A549 (cell line): ENCODE results near the gene SYAP1. TPM values are rescaled to one million over a fixed set of nuclear protein-coding genes. Genes with fewer than 3 reads are reported as not detected.
A peak's percentile ranks its signal among the peaks of the same experiment; 100 is the strongest.

Experiments
- ATAC-seq, 2 experiments: fragments of 200-7000 bp in 1 of 2; fragments of >200 bp in 1 of 2; cut with Nextera tagmentation in 1 of 2; cut with Tn5 transposase in 1 of 2; 3 replicates each; pipeline versions ENCODE4 v1.8.0 to v1.9.1; 2018 to 2020; ENCODE audit warnings: mild to moderate bottlenecking in 1 of 2, moderate library complexity in 1 of 2
- CTCF ChIA-PET: fragments of 300-600 bp; sonication (Branson Sonifier 250); formaldehyde crosslinking; extraction: SDS; loops from one replicate; lab custom pipeline; 2021; ENCODE audit warnings: antibody characterized with exemption, inconsistent platforms; lab: Yijun Ruan, JAX
- POLR2A ChIA-PET: fragments of 350-600 bp; formaldehyde crosslinking; extraction: SDS; loops from one replicate; lab custom pipeline; 2021; ENCODE audit warnings: antibody characterized with exemption, inconsistent platforms; lab: Yijun Ruan, JAX
- DNase-seq, 2 experiments: peaks; one replicate each; pipeline versions ENCODE4 v3.0.0 to v3.0.0-alpha.2; 2011 to 2016; ENCODE audit warnings: low read depth in 1 of 2, low spot score in 1 of 2
- FAIRE-seq: peaks from 2 replicates; lab custom pipeline; 2011; peaks lifted over from hg19 to GRCh38; lab: Jason Lieb, UNC
- H3K27ac ChIP-seq, 2 experiments: fragments of >200 bp; sonication (Bioruptor Twin); formaldehyde crosslinking; 3 replicates each; pipeline ENCODE4 v1.5.1; 2016 to 2017
- H3K4me1 ChIP-seq: fragments of >200 bp; sonication (Bioruptor Twin); formaldehyde crosslinking; 3 replicates; pipeline ENCODE4 v1.6.1; 2016
- H3K4me2 ChIP-seq: fragments of >200 bp; sonication (Bioruptor Twin); formaldehyde crosslinking; 3 replicates; pipeline ENCODE4 v1.6.1; 2016
- H3K4me3 ChIP-seq: fragments of >200 bp; sonication (Bioruptor Twin); formaldehyde crosslinking; 3 replicates; pipeline ENCODE4 v1.5.1; 2016
- H3K9me3 ChIP-seq: fragments of >200 bp; sonication (Bioruptor Twin); formaldehyde crosslinking; 3 replicates; pipeline ENCODE4 v1.6.1; 2016
- BCL3 ChIP-seq: fragments of >200 bp; sonication (Bioruptor Twin); formaldehyde crosslinking; IDR thresholded peaks from 3 replicates; pipeline ENCODE4 v1.6.1; 2016
- BHLHE40 ChIP-seq: IDR thresholded peaks from 2 replicates; pipeline ENCODE4 v1.6.1; 2012; ENCODE audit warnings: low read depth, low read length, inconsistent platforms
- CBX2 ChIP-seq: fragments of 200-600 bp; sonication (generic); IDR thresholded peaks from 2 replicates; pipeline ENCODE4 v1.6.1; 2016; ENCODE audit warnings: low read depth, mild to moderate bottlenecking, borderline replicate concordance
- CHD2 ChIP-seq: fragments of 150-350 bp; IDR thresholded peaks from 2 replicates; pipeline ENCODE4 v1.6.1; 2014; ENCODE audit warnings: low read length; ENCODE audit not compliant: partially characterized antibody
- CHD4 ChIP-seq: fragments of 200-600 bp; sonication (generic); IDR thresholded peaks from 2 replicates; pipeline ENCODE4 v1.6.1; 2016; ENCODE audit warnings: antibody characterized with exemption, mild to moderate bottlenecking, borderline replicate concordance
- CTCF ChIP-seq: fragments of >200 bp; sonication (Bioruptor Twin); formaldehyde crosslinking; IDR thresholded peaks from 3 replicates; pipeline ENCODE4 v1.5.1; 2016
- EHF ChIP-seq: fragments of 250-450 bp; sonication (Bioruptor Pico); IDR thresholded peaks from 2 replicates; pipeline ENCODE4 v1.5.0; 2020; ENCODE audit warnings: mild to moderate bottlenecking
- EHMT2 ChIP-seq: fragments of 200-600 bp; sonication (generic); IDR thresholded peaks from 2 replicates; pipeline ENCODE4 v1.6.1; 2016; ENCODE audit warnings: antibody characterized with exemption, low read depth, mild to moderate bottlenecking, moderate library complexity
- ELK1 ChIP-seq: fragments of 150-350 bp; IDR thresholded peaks from 2 replicates; pipeline ENCODE4 v1.6.1; 2014; ENCODE audit warnings: low read depth, mild to moderate bottlenecking, low read length
- FOSB ChIP-seq: fragments of 250-450 bp; sonication (Bioruptor Pico); IDR thresholded peaks from 2 replicates; pipeline ENCODE4 v1.5.0; 2020; ENCODE audit warnings: mild to moderate bottlenecking, moderate library complexity
- FOSL2 ChIP-seq, 2 experiments: fragments of 450-650 bp in 1 of 2; fragments of >200 bp in 1 of 2; sonication (Bioruptor Twin) in 1 of 2; formaldehyde crosslinking; IDR thresholded peaks; 2 replicates each; pipeline versions ENCODE4 v1.5.0 to v1.6.1; 2016 to 2020; ENCODE audit warnings: mild to moderate bottlenecking in 1 of 2, moderate library complexity in 1 of 2
- GATA3 ChIP-seq: IDR thresholded peaks from 2 replicates; pipeline ENCODE4 v1.6.1; 2012; ENCODE audit warnings: borderline replicate concordance
- HDAC2 ChIP-seq: fragments of 200-600 bp; sonication (generic); IDR thresholded peaks from 2 replicates; pipeline ENCODE4 v1.6.1; 2016
- HEYL ChIP-seq: fragments of 250-450 bp; sonication (Bioruptor Pico); IDR thresholded peaks from 2 replicates; pipeline ENCODE4 v1.8.0; 2021; ENCODE audit warnings: mild to moderate bottlenecking, moderate library complexity
- HOXB13 ChIP-seq: fragments of 250-450 bp; sonication (Bioruptor Pico); IDR thresholded peaks from 2 replicates; pipeline ENCODE4 v1.5.0; 2020; ENCODE audit warnings: low read depth, mild to moderate bottlenecking, moderate library complexity
- JUNB ChIP-seq: fragments of >200 bp; sonication (Bioruptor Twin); formaldehyde crosslinking; IDR thresholded peaks from 2 replicates; pipeline ENCODE4 v1.6.1; 2016
- MAFK ChIP-seq: fragments of 450-650 bp; IDR thresholded peaks from 2 replicates; pipeline ENCODE4 v1.6.1; 2014; ENCODE audit not compliant: partially characterized antibody
- MYC ChIP-seq: IDR thresholded peaks from 2 replicates; pipeline ENCODE4 v1.6.1; 2012; ENCODE audit warnings: mild to moderate bottlenecking, inconsistent platforms, low read length, improper control_type of control experiment, borderline replicate concordance
- POLR2A ChIP-seq: IDR thresholded peaks from 2 replicates; pipeline ENCODE4 v1.6.1; 2012; ENCODE audit warnings: mild to moderate bottlenecking, low read length
- RARB ChIP-seq: fragments of 250-450 bp; sonication (Bioruptor Pico); IDR thresholded peaks from 2 replicates; pipeline ENCODE4 v1.8.0; 2021; ENCODE audit warnings: mild to moderate bottlenecking, moderate library complexity
- SMC3 ChIP-seq: fragments of >200 bp; sonication (Bioruptor Twin); formaldehyde crosslinking; IDR thresholded peaks from 3 replicates; pipeline ENCODE4 v1.6.1; 2018; ENCODE audit warnings: inconsistent platforms
- TFCP2L1 ChIP-seq: fragments of 250-450 bp; sonication (Bioruptor Pico); IDR thresholded peaks from 2 replicates; pipeline ENCODE4 v1.5.0; 2021; ENCODE audit warnings: mild to moderate bottlenecking
- TP53 ChIP-seq: fragments of 250-450 bp; sonication (Bioruptor Pico); IDR thresholded peaks from 2 replicates; pipeline ENCODE4 v1.5.0; 2021; ENCODE audit warnings: mild to moderate bottlenecking, moderate library complexity
- USF2 ChIP-seq: fragments of 450-650 bp; IDR thresholded peaks from 2 replicates; pipeline ENCODE4 v1.6.1; 2014; ENCODE audit warnings: antibody characterized with exemption
- ZFP36 ChIP-seq: fragments of 450-650 bp; IDR thresholded peaks from 2 replicates; pipeline ENCODE4 v1.6.1; 2014; ENCODE audit warnings: borderline replicate concordance; ENCODE audit not compliant: partially characterized antibody
- ZSCAN20 ChIP-seq: fragments of 250-450 bp; sonication (Bioruptor Pico); IDR thresholded peaks from 2 replicates; pipeline ENCODE4 v1.8.0; 2022; ENCODE audit warnings: mild to moderate bottlenecking, moderate library complexity
- WGBS: methylation state at CpG from one replicate; pipeline ENCODE4 v1.1.6; 2017; ENCODE audit errors: missing lambda C conversion rate; 5-methylcytosine and 5-hydroxymethylcytosine counted together
- polyA plus RNA-seq, 4 experiments: library from polyadenylated mRNA; depleted of rRNA in 3 of 4; stranded (reverse); fragments of >200 nt; fragmentation: RNase III in 1 of 4; extraction: RNeasy Plus Mini Kit Qiagen cat#74134 plus additional on column Dnase treatment in 1 of 4; gene quantifications; 2 replicates in 3 of 4; 3 replicates in 1 of 4; pipeline ENCODE4 v1.2.3, GENCODE V29; 2011 to 2017
- TF ChIP-seq, protein P1 (sequence below): IDR thresholded peaks from 2 replicates; pipeline ENCODE4 v1.6.1; 2012
- TF ChIP-seq, protein P2 (sequence below): IDR thresholded peaks from 2 replicates; pipeline ENCODE4 v1.6.1; 2012; ENCODE audit warnings: low read depth, borderline replicate concordance

SYAP1 gene
- polyA plus RNA-seq, 2 of the 4 experiments (the other 2 are of a cell fraction), result 18.9 to 20.9 TPM

DNA sequence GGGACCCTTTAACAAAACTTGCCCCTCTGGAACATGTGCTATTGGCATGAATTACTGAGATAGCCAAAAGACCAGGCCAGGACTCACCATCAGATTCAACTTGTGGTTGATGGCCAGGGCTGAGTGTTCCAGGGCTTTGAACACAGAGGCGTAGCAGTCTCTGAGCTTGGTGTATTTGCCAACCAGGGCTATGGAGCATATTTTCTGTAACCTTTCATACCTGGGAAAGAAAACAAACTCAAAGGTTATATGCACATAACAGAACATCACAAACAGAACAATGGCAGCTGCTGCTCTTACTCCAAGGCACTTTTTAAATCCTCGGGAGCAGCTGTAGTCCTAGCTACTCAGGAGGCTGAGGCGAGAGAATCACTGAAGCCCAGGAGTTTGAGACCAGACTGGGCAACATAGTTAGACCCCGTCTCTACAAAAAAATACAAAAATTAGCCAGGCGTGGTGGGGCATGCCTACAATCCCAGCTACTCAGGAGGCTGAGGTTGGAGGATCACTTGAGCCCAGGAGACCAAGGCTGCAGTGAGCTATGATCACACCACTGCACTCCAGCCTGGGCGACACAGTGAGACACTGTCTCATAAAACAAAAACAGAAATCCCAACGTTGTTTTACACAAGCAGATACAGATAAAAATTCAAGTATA, 36.3 kb upstream of the SYAP1 start:
- ChIA-PET CTCF (interaction anchor here (0.6 to 1.8 kb wide), 5 partner anchors 9 to 228 kb away, joined by 3 to 6 read pairs (median 4); no protein-coding TSS in a partner anchor), POLR2A (no interaction called here)

GRCh38 chrX:16687514-16687913, 31.9 kb upstream of the SYAP1 start:
- no peak overlapping the region for H3K27ac ChIP-seq
- no peaks in the 10 kb centered on the region for H3K4me1 ChIP-seq
- DNase-seq, result no peak
- ATAC-seq, result no peak
- no peak for FAIRE-seq
- H3K4me3 ChIP-seq, result no peak overlapping the region
- TF ChIP-seq ZFP36 (no peak), CHD2 (no peak), FOSL2 (IDR thresholded peaks at IDR 0.05) (no peak), FOSL2 (CRISPR knock-in tag; IDR thresholded peaks at IDR 0.05) (no peak)
- TF ChIP-seq, all 56 proteins: peak for 0
- Histone ChIP-seq H3K4me2 (no peak overlapping the region), H3K9me3 (no peaks in the 10 kb centered on the region)
- POLR2A ChIA-PET, result no interaction called here
- 87% methylated on average over 3 of the region's 3 CpGs for WGBS
- CTCF ChIA-PET, result interaction anchor here (1.2 to 1.9 kb wide), 4 partner anchors 8 to 757 kb away, joined by 3 to 5 read pairs (median 4); no protein-coding TSS in a partner anchor

More for the DNA sequence above, 36.3 kb upstream of the SYAP1 start:
- no peak for TF ChIP-seq RARB
- TF ChIP-seq EHF (CRISPR knock-in tag), result no peak
- TF ChIP-seq ZSCAN20 (CRISPR knock-in tag), result no peak
- TF ChIP-seq GATA3, result no peak
- TF ChIP-seq CHD4, result no peak
- no peak for TF ChIP-seq CTCF
- no peak for TF ChIP-seq FOSB (CRISPR knock-in tag)
- TF ChIP-seq MAFK, result no peak
- no peak for TF ChIP-seq BHLHE40
- TF ChIP-seq POLR2A, result no peak
- no peak for TF ChIP-seq HOXB13 (CRISPR knock-in tag)
- no peak for TF ChIP-seq JUNB
- TF ChIP-seq, protein P1, sequence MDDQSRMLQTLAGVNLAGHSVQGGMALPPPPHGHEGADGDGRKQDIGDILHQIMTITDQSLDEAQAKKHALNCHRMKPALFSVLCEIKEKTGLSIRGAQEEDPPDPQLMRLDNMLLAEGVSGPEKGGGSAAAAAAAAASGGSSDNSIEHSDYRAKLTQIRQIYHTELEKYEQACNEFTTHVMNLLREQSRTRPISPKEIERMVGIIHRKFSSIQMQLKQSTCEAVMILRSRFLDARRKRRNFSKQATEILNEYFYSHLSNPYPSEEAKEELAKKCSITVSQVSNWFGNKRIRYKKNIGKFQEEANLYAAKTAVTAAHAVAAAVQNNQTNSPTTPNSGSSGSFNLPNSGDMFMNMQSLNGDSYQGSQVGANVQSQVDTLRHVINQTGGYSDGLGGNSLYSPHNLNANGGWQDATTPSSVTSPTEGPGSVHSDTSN, result no peak
- TF ChIP-seq HDAC2, result no peak
- no peak for TF ChIP-seq ZFP36
- no peak for TF ChIP-seq ELK1
- no peak for TF ChIP-seq TP53
- Histone ChIP-seq H3K27ac (no peak overlapping the region), H3K9me3 (no peaks in the 10 kb centered on the region), H3K4me3 (no peak overlapping the region), H3K4me1 (no peaks in the 10 kb centered on the region), H3K4me2 (no peak overlapping the region)
- 93% methylated on average over 7 of the region's 7 CpGs for WGBS
- FAIRE-seq (peak; percentile 13), ATAC-seq (no peak), DNase-seq (no peak)

GRCh38 chrX:16695079-16695676, 24.2 kb upstream of the SYAP1 start:
- no peaks in the 10 kb centered on the region for H3K4me1 ChIP-seq
- H3K9me3 ChIP-seq, result no peaks in the 10 kb centered on the region
- no peak overlapping the region for H3K4me2 ChIP-seq
- WGBS, result 56% methylated on average over 10 of the region's 10 CpGs
- ATAC-seq, result peak; percentile 76; a peak in 5 of 6 replicates
- ChIA-PET POLR2A (no interaction called here), CTCF (interaction anchor here (0.6 to 1.9 kb wide), 11 partner anchors 9 to 587 kb away, joined by 3 to 9 read pairs (median 4); partner anchors contain the start of gene CTPS2)
- FAIRE-seq, result no peak
- peak; percentile 33 to 54 for DNase-seq
- H3K27ac ChIP-seq, result no peak overlapping the region
- no peak overlapping the region for H3K4me3 ChIP-seq
- no peak for TF ChIP-seq USF2
- TF ChIP-seq BCL3, result no peak
- no peak for TF ChIP-seq EHMT2
- TF ChIP-seq SMC3, result peak; percentile 43; the same call in 2 of the 3 replicates
- TF ChIP-seq POLR2A, result no peak
- no peak for TF ChIP-seq MYC
- TF ChIP-seq TFCP2L1 (CRISPR knock-in tag), result no peak
- TF ChIP-seq, protein P2, sequence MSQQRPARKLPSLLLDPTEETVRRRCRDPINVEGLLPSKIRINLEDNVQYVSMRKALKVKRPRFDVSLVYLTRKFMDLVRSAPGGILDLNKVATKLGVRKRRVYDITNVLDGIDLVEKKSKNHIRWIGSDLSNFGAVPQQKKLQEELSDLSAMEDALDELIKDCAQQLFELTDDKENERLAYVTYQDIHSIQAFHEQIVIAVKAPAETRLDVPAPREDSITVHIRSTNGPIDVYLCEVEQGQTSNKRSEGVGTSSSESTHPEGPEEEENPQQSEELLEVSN, result no peak
- no peak for TF ChIP-seq HEYL (CRISPR knock-in tag)
- TF ChIP-seq CBX2, result no peak
